Endothelial cell of umbilical vein (primary cell): ENCODE results near the gene CNTNAP2.

ENCODE experiments used
- CTCF ChIP-seq, 2 donors: IDR thresholded peaks; 1 replicate in 1 of 2; 2 replicates in 1 of 2; pipeline ENCODE4 v1.5.1; 2011; ENCODE audit warnings: low read length in 2 of 2, mild to moderate bottlenecking in 2 of 2, moderate library complexity in 2 of 2, control low read depth in 1 of 2, inconsistent platforms in 1 of 2, low read depth in 1 of 2; ENCODE audit not compliant: insufficient read depth in 1 of 2; ENCODE audit errors: extremely low read depth in 1 of 2
- EZH2 ChIP-seq: IDR thresholded peaks from 2 replicates; pipeline ENCODE4 v1.6.1; 2012; ENCODE audit warnings: borderline replicate concordance, low read depth, mild to moderate bottlenecking, moderate library complexity, low read length, inconsistent platforms; ENCODE audit not compliant: severe bottlenecking
- MAX ChIP-seq: IDR thresholded peaks from 2 replicates; pipeline ENCODE4 v1.6.1; 2011; ENCODE audit not compliant: insufficient read depth, insufficient read length
- POLR2A ChIP-seq: IDR thresholded peaks from 2 replicates; pipeline ENCODE4 v1.6.1; 2012; ENCODE audit warnings: low read depth, mild to moderate bottlenecking, control low read depth, low read length
- POLR2AphosphoS5 ChIP-seq: IDR thresholded peaks from 2 replicates; pipeline ENCODE4 v1.6.1; 2012; ENCODE audit warnings: low read depth, mild to moderate bottlenecking, control low read depth, low read length, moderate library complexity; ENCODE audit not compliant: insufficient read depth

- TF ChIP-seq CTCF (IDR thresholded peaks at IDR 0.05; ENCODE audit: extremely low read depth in 1 of 2, insufficient read depth in 1 of 2, low read depth in 1 of 2, low read length in 2 of 2) (no peak), POLR2A (no peak), EZH2 (no peak), MAX (no peak), POLR2AphosphoS5 (no peak)
These were observed 664.9 kb downstream of the CNTNAP2 start for GRCh38 chr7:146781352-146782116.
